Immature natural killer cell (primary cell): ENCODE measurements around the gene KMT2C. TPM values are rescaled to one million over a fixed set of nuclear protein-coding genes. Genes with fewer than 3 reads are reported as not detected.

Experiments used
- DNase-seq, 3 donors: peaks; one replicate each; pipeline ENCODE4 v3.0.0; 2022; ENCODE audit warnings: mixed read lengths in 1 of 3
- H3K27ac Mint-ChIP-seq, 6 donors: one replicate each; pipeline ENCODE4 v1.8.0; 2020; ENCODE audit warnings: mixed read lengths in 6 of 6, mild to moderate bottlenecking in 5 of 6, inconsistent platforms in 4 of 6, moderate library complexity in 3 of 6
- H3K27me3 Mint-ChIP-seq, 3 donors: one replicate each; pipeline ENCODE4 v1.8.0; 2020 to 2021; ENCODE audit warnings: low read depth in 3 of 3, mild to moderate bottlenecking in 3 of 3, mixed read lengths in 3 of 3, moderate library complexity in 3 of 3, inconsistent platforms in 1 of 3
- H3K36me3 Mint-ChIP-seq, 3 donors: one replicate each; pipeline ENCODE4 v1.8.0; 2020; ENCODE audit warnings: mixed read lengths in 3 of 3, inconsistent platforms in 2 of 3, mild to moderate bottlenecking in 2 of 3
- H3K4me1 Mint-ChIP-seq, 2 donors: one replicate each; pipeline ENCODE4 v1.8.0; 2020; ENCODE audit warnings: inconsistent platforms in 2 of 2, mild to moderate bottlenecking in 2 of 2, mixed read lengths in 2 of 2, moderate library complexity in 1 of 2
- H3K4me3 Mint-ChIP-seq, 5 donors: one replicate each; pipeline ENCODE4 v1.8.0; 2020; ENCODE audit warnings: mild to moderate bottlenecking in 5 of 5, mixed read lengths in 5 of 5, inconsistent platforms in 3 of 5, moderate library complexity in 3 of 5
- H3K9me3 Mint-ChIP-seq, 6 donors: one replicate each; pipeline ENCODE4 v1.8.0; 2020; ENCODE audit warnings: mild to moderate bottlenecking in 6 of 6, mixed read lengths in 6 of 6, inconsistent platforms in 4 of 6, moderate library complexity in 3 of 6
- polyA plus RNA-seq, 3 donors: library from polyadenylated mRNA; unstranded; fragments of 300-500 nt; fragmentation: Illumina TruSeq; gene quantifications; one replicate each; pipeline ENCODE4 v1.2.3, GENCODE V29; 2021

Gene KMT2C
- polyA plus RNA-seq, 3 donors from 2014 or later, result 5.3 to 24.6 (median 5.6) TPM

- Mint-ChIP-seq H3K27ac (no peak overlapping the region), H3K4me3 (no peak overlapping the region), H3K36me3 (peaks cover 38 to 73% (median 49%) of the 10 kb centered on the region in 3 donors), H3K27me3 (peaks cover 0 to 4% (median 2%) of the 10 kb centered on the region in 3 donors), H3K4me1 (peaks cover 0 to 10% of the 10 kb centered on the region in 2 donors), H3K9me3 (no peaks in the 10 kb centered on the region)
- no peak for DNase-seq
Measured at GRCh38 chr7:152117356-152117755, 318.4 kb downstream of the KMT2C start.

- H3K4me1 Mint-ChIP-seq, result no peaks in the 10 kb centered on the region
- no peak for DNase-seq
- no peaks in the 10 kb centered on the region for H3K9me3 Mint-ChIP-seq
- peaks cover 28 to 51% (median 34%) of the 10 kb centered on the region in 3 donors for H3K36me3 Mint-ChIP-seq
- no peak overlapping the region for H3K27ac Mint-ChIP-seq
- H3K27me3 Mint-ChIP-seq, result peaks cover 0 to 2% (median 2%) of the 10 kb centered on the region in 3 donors
- H3K4me3 Mint-ChIP-seq, result no peak overlapping the region
Measured at GRCh38 chr7:152115021-152115718, 320.6 kb downstream of the KMT2C start.

GRCh38 chr7:152112829-152113228 is 323.0 kb downstream of the KMT2C start:
- Mint-ChIP-seq H3K4me3 (no peak overlapping the region), H3K36me3 (peaks cover 19 to 32% (median 23%) of the 10 kb centered on the region in 3 donors), H3K27ac (peak overlapping the region in 2 of 6 donors; percentile 6 to 83), H3K27me3 (peaks cover 0 to 2% (median 0%) of the 10 kb centered on the region in 3 donors), H3K9me3 (no peaks in the 10 kb centered on the region), H3K4me1 (no peaks in the 10 kb centered on the region)
- no peak for DNase-seq

- H3K27me3 Mint-ChIP-seq, result peaks cover 0 to 3% (median 1%) of the 10 kb centered on the region in 3 donors
- no peaks in the 10 kb centered on the region for H3K9me3 Mint-ChIP-seq
- no peaks in the 10 kb centered on the region for H3K4me1 Mint-ChIP-seq
- no peak overlapping the region for H3K4me3 Mint-ChIP-seq
- H3K27ac Mint-ChIP-seq, result no peak overlapping the region
- no peak for DNase-seq
- H3K36me3 Mint-ChIP-seq, result peaks cover 8 to 26% (median 24%) of the 10 kb centered on the region in 3 donors
Measured at GRCh38 chr7:152108359-152108758, 327.4 kb downstream of the KMT2C start.

- Mint-ChIP-seq H3K27ac (no peak overlapping the region), H3K4me3 (no peak overlapping the region)
Measured at GRCh38 chr7:152107945-152108344, 327.9 kb downstream of the KMT2C start.

GRCh38 chr7:152106990-152107389 is 328.8 kb downstream of the KMT2C start:
- Mint-ChIP-seq H3K36me3 (peaks cover 5 to 28% (median 19%) of the 10 kb centered on the region in 3 donors), H3K4me3 (no peak overlapping the region), H3K27me3 (peaks cover 0 to 4% (median 2%) of the 10 kb centered on the region in 3 donors), H3K27ac (peak overlapping the region in 2 of 6 donors; percentile 31 to 67), H3K4me1 (no peaks in the 10 kb centered on the region), H3K9me3 (no peaks in the 10 kb centered on the region)
- no peak for DNase-seq

More at GRCh38 chr7:152107945-152108344, 327.9 kb downstream of the KMT2C start:
- Mint-ChIP-seq H3K9me3 (no peaks in the 10 kb centered on the region), H3K27me3 (peaks cover 0 to 2% (median 1%) of the 10 kb centered on the region in 3 donors), H3K4me1 (no peaks in the 10 kb centered on the region), H3K36me3 (peaks cover 5 to 22% (median 20%) of the 10 kb centered on the region in 3 donors)
- DNase-seq, result no peak

GRCh38 chr7:152105205-152105604 is 330.6 kb downstream of the KMT2C start:
- H3K4me3 Mint-ChIP-seq, result no peak overlapping the region
- DNase-seq, result no peak
- H3K9me3 Mint-ChIP-seq, result no peaks in the 10 kb centered on the region
- peaks cover 5 to 36% (median 28%) of the 10 kb centered on the region in 3 donors for H3K36me3 Mint-ChIP-seq
- H3K27me3 Mint-ChIP-seq, result peaks cover 2 to 5% (median 4%) of the 10 kb centered on the region in 3 donors
- no peaks in the 10 kb centered on the region for H3K4me1 Mint-ChIP-seq
- H3K27ac Mint-ChIP-seq, result no peak overlapping the region

- Mint-ChIP-seq H3K36me3 (peaks cover 5 to 33% (median 24%) of the 10 kb centered on the region in 3 donors), H3K9me3 (no peaks in the 10 kb centered on the region), H3K27me3 (peaks cover 2 to 5% (median 4%) of the 10 kb centered on the region in 3 donors), H3K4me1 (no peaks in the 10 kb centered on the region), H3K27ac (no peak overlapping the region), H3K4me3 (no peak overlapping the region)
- no peak for DNase-seq
Measured at GRCh38 chr7:152103691-152104090, 332.1 kb downstream of the KMT2C start.

- H3K27ac Mint-ChIP-seq, result no peak overlapping the region
- no peak for DNase-seq
Measured at GRCh38 chr7:152103066-152103465, 332.7 kb downstream of the KMT2C start.

GRCh38 chr7:152097330-152097729 is 338.5 kb downstream of the KMT2C start:
- Mint-ChIP-seq H3K36me3 (peaks cover 0 to 10% (median 9%) of the 10 kb centered on the region in 3 donors), H3K4me1 (peaks cover 3 to 4% of the 10 kb centered on the region in 2 donors), H3K9me3 (no peaks in the 10 kb centered on the region), H3K27ac (no peak overlapping the region), H3K4me3 (no peak overlapping the region), H3K27me3 (peaks cover 0 to 5% (median 0%) of the 10 kb centered on the region in 3 donors)
- no peak for DNase-seq

More at GRCh38 chr7:152103066-152103465, 332.7 kb downstream of the KMT2C start:
- peaks cover 5 to 33% (median 21%) of the 10 kb centered on the region in 3 donors for H3K36me3 Mint-ChIP-seq
- no peaks in the 10 kb centered on the region for H3K9me3 Mint-ChIP-seq
- no peaks in the 10 kb centered on the region for H3K4me1 Mint-ChIP-seq
- no peak overlapping the region for H3K4me3 Mint-ChIP-seq
- H3K27me3 Mint-ChIP-seq, result peaks cover 2 to 5% (median 4%) of the 10 kb centered on the region in 3 donors

GRCh38 chr7:152095771-152096170 is 340.0 kb downstream of the KMT2C start:
- no peak for DNase-seq
- peaks cover 0 to 2% (median 2%) of the 10 kb centered on the region in 3 donors for H3K27me3 Mint-ChIP-seq
- H3K27ac Mint-ChIP-seq, result no peak overlapping the region
- no peak overlapping the region for H3K4me3 Mint-ChIP-seq
- H3K4me1 Mint-ChIP-seq, result peaks cover 7 to 13% of the 10 kb centered on the region in 2 donors
- no peaks in the 10 kb centered on the region for H3K9me3 Mint-ChIP-seq
- peaks cover 0 to 6% (median 2%) of the 10 kb centered on the region in 3 donors for H3K36me3 Mint-ChIP-seq

- H3K36me3 Mint-ChIP-seq, result peaks cover 5 to 13% (median 9%) of the 10 kb centered on the region in 3 donors
- peaks cover 0 to 2% (median 0%) of the 10 kb centered on the region in 3 donors for H3K27me3 Mint-ChIP-seq
- peaks cover 0 to 9% (median 6%) of the 10 kb centered on the region in 6 donors for H3K9me3 Mint-ChIP-seq
Measured at GRCh38 chr7:152093717-152094116, 342.1 kb downstream of the KMT2C start.

GRCh38 chr7:152090747-152091146 is 345.1 kb downstream of the KMT2C start:
- Mint-ChIP-seq H3K27me3 (peaks cover 0 to 2% (median 0%) of the 10 kb centered on the region in 3 donors), H3K36me3 (peaks cover 11 to 17% (median 14%) of the 10 kb centered on the region in 3 donors), H3K9me3 (peaks cover 2 to 12% (median 10%) of the 10 kb centered on the region in 6 donors), H3K4me1 (peaks cover 12 to 13% of the 10 kb centered on the region in 2 donors), H3K4me3 (no peak overlapping the region), H3K27ac (no peak overlapping the region)
- no peak for DNase-seq

More at GRCh38 chr7:152093717-152094116, 342.1 kb downstream of the KMT2C start:
- Mint-ChIP-seq H3K4me3 (no peak overlapping the region), H3K27ac (no peak overlapping the region), H3K4me1 (peaks cover 8 to 13% of the 10 kb centered on the region in 2 donors)
- no peak for DNase-seq

- Mint-ChIP-seq H3K27me3 (peaks cover 0 to 2% (median 0%) of the 10 kb centered on the region in 3 donors), H3K27ac (no peak overlapping the region), H3K9me3 (peaks cover 2 to 12% (median 10%) of the 10 kb centered on the region in 6 donors), H3K36me3 (peaks cover 11 to 17% (median 14%) of the 10 kb centered on the region in 3 donors), H3K4me3 (no peak overlapping the region), H3K4me1 (peaks cover 11 to 16% of the 10 kb centered on the region in 2 donors)
- DNase-seq, result no peak
Measured at GRCh38 chr7:152089183-152089582, 346.6 kb downstream of the KMT2C start.
